Measurements from ENCODE around the gene FGFR4.

GRCh38 chr5:177117441-177118045, 30.8 kb downstream of the FGFR4 start:
- TF ChIP-seq CTCF (IDR thresholded peaks at IDR 0.05), result no peak
- TF ChIP-seq POLR2AphosphoS5 (IDR thresholded peaks at IDR 0.05; ENCODE audit: insufficient read depth in 1 of 2, low read depth in 1 of 2), result no peak
- no peak for TF ChIP-seq POLR2A (IDR thresholded peaks at IDR 0.05)
